B cell (primary cell): ENCODE results near the gene BACH2. TPM values are rescaled to one million over a fixed set of nuclear protein-coding genes. Genes with fewer than 3 reads are reported as not detected.

Source experiments
- ATAC-seq: fragments of 200-7000 bp; cut with Tn5 transposase; one replicate; pipeline ENCODE4 v1.10.0; 2021; ENCODE audit warnings: low read depth, mild to moderate bottlenecking, moderate number of reproducible peaks, moderate library complexity
- CTCF ChIA-PET: fragments of 350-600 bp; sonication (Branson Sonifier 250); formaldehyde crosslinking; loops from one replicate; lab custom pipeline; 2021; ENCODE audit warnings: antibody characterized with exemption, inconsistent platforms; lab: Charles Lee
- POLR2A ChIA-PET: fragments of 350-600 bp; sonication (Branson Sonifier 250); formaldehyde crosslinking; loops from one replicate; lab custom pipeline; 2021; ENCODE audit warnings: antibody characterized with exemption; lab: Charles Lee
- DNase-seq: peaks from one replicate; pipeline ENCODE4 v3.0.0; 2013
- H2AFZ ChIP-seq: 2 replicates; pipeline ENCODE4 v1.6.1; 2012; ENCODE audit warnings: mild to moderate bottlenecking, low read depth, low read length; ENCODE audit not compliant: insufficient read depth, poor library complexity, severe bottlenecking
- H3K27ac ChIP-seq, 2 donors: 1 replicate in 1 of 2; 2 replicates in 1 of 2; pipeline ENCODE4 v1.5.1; 2012 to 2013; ENCODE audit warnings: low read length in 2 of 2, mild to moderate bottlenecking in 2 of 2, moderate library complexity in 1 of 2
- H3K27me3 ChIP-seq, 4 experiments: fragments of 200-600 bp in 1 of 4; sonication (generic) in 1 of 4; replicated peaks in 1 of 4; 1 replicate in 2 of 4; 2 replicates in 2 of 4; pipeline versions ENCODE4 v1.6.1 to v1.7.0; 2013 to 2016; ENCODE audit warnings: low read length in 3 of 4, mild to moderate bottlenecking in 2 of 4, mixed read lengths in 1 of 4, moderate library complexity in 1 of 4; ENCODE audit not compliant: insufficient read depth in 4 of 4, control insufficient read depth in 3 of 4; ENCODE audit errors: control extremely low read depth in 1 of 4
- H3K36me3 ChIP-seq, 2 experiments: replicated peaks in 1 of 2; 1 replicate in 1 of 2; 2 replicates in 1 of 2; pipeline versions ENCODE4 v1.6.1 to v1.7.1; 2013; ENCODE audit warnings: low read length in 1 of 2; ENCODE audit not compliant: insufficient read depth in 2 of 2, control insufficient read depth in 1 of 2; ENCODE audit errors: control extremely low read depth in 1 of 2, extremely low read depth in 1 of 2
- H3K4me1 ChIP-seq, 2 donors: fragments of 200-600 bp in 1 of 2; sonication (generic) in 1 of 2; 1 replicate in 1 of 2; 2 replicates in 1 of 2; pipeline versions ENCODE4 v1.5.1 to v1.6.1; 2013 to 2017; ENCODE audit warnings: low read length in 2 of 2; ENCODE audit not compliant: control insufficient read depth in 2 of 2, insufficient read depth in 2 of 2
- H3K4me2 ChIP-seq: replicated peaks from 2 replicates; pipeline ENCODE3; 2012; ENCODE audit warnings: mild to moderate bottlenecking, low read depth, low read length; ENCODE audit not compliant: poor library complexity, severe bottlenecking
- H3K4me3 ChIP-seq, 5 experiments: fragments of 200-600 bp in 1 of 5; sonication (generic) in 1 of 5; 1 replicate in 3 of 5; 2 replicates in 2 of 5; pipeline versions ENCODE4 v1.5.1 to v1.7.0; 2011 to 2016; ENCODE audit warnings: low read length in 4 of 5, mild to moderate bottlenecking in 4 of 5, low read depth in 2 of 5, control low read depth in 1 of 5, moderate library complexity in 1 of 5; ENCODE audit not compliant: insufficient read depth in 1 of 5; ENCODE audit errors: control extremely low read depth in 1 of 5, extremely low read depth in 1 of 5
- H3K79me2 ChIP-seq: fragments of 200-600 bp; sonication (generic); one replicate; pipeline ENCODE4 v1.6.0; 2016; ENCODE audit warnings: low read length; ENCODE audit not compliant: control insufficient read depth, insufficient read depth
- H3K9ac ChIP-seq: fragments of 200-600 bp; sonication (generic); 2 replicates; pipeline ENCODE4 v1.6.1; 2017; ENCODE audit warnings: mild to moderate bottlenecking, low read length, moderate library complexity
- H3K9me3 ChIP-seq, 3 donors: one replicate each; pipeline versions ENCODE4 v1.6.1 to v1.7.1; 2013; ENCODE audit warnings: low read length in 2 of 3; ENCODE audit not compliant: control insufficient read depth in 2 of 3, insufficient read depth in 1 of 3; ENCODE audit errors: control extremely low read depth in 1 of 3
- H4K20me1 ChIP-seq: 2 replicates; pipeline ENCODE4 v1.6.0; 2012; ENCODE audit warnings: mild to moderate bottlenecking, low read length; ENCODE audit not compliant: insufficient read depth, control insufficient read depth, poor library complexity, severe bottlenecking
- H3K27ac Mint-ChIP-seq: one replicate; pipeline ENCODE4 v1.8.0; 2021; ENCODE audit warnings: mixed read lengths
- H3K27me3 Mint-ChIP-seq: one replicate; pipeline ENCODE4 v1.8.0; 2021; ENCODE audit warnings: mixed read lengths
- H3K4me1 Mint-ChIP-seq: one replicate; pipeline ENCODE4 v1.8.0; 2021; ENCODE audit warnings: mixed read lengths
- H3K4me3 Mint-ChIP-seq: one replicate; pipeline ENCODE4 v1.8.0; 2021; ENCODE audit warnings: mixed read lengths
- H3K9me3 Mint-ChIP-seq: one replicate; pipeline ENCODE4 v1.8.0; 2022; ENCODE audit warnings: mixed read lengths; ENCODE audit not compliant: insufficient read depth
- CTCF ChIP-seq: fragments of 200-600 bp; IDR thresholded peaks from one replicate; pipeline ENCODE4 v1.8.0; 2022; ENCODE audit warnings: antibody characterized with exemption, mild to moderate bottlenecking
- EZH2 ChIP-seq: IDR thresholded peaks from 2 replicates; pipeline ENCODE4 v1.6.1; 2012; ENCODE audit warnings: borderline replicate concordance, low read depth, mild to moderate bottlenecking, moderate library complexity, low read length; ENCODE audit not compliant: insufficient read depth, poor library complexity, severe bottlenecking
- WGBS: methylation state at CpG from one replicate; pipeline ENCODE4 v1.1.5; 2013; ENCODE audit warnings: missing lambda C conversion rate; ENCODE audit not compliant: insufficient coverage; 5-methylcytosine and 5-hydroxymethylcytosine counted together
- intact Hi-C: fragments of 100-400 bp; cut with micrococcal nuclease; formaldehyde crosslinking; loops from one replicate; pipeline ENCODE4 v1.10.0; 2022
- polyA plus RNA-seq: library from polyadenylated mRNA; depleted of rRNA; stranded (reverse); fragments of >200 nt; gene quantifications from 2 replicates; pipeline ENCODE4 v1.2.3, GENCODE V29; 2012
- total RNA-seq, 2 donors: library from RNA; stranded (reverse); fragments of 120-200 nt in 1 of 2; gene quantifications; 1 replicate in 1 of 2; 2 replicates in 1 of 2; pipeline versions ENCODE4 v1.2.3 to v1.2.4, GENCODE V29; 2013 to 2022

The BACH2 gene
- total and polyA plus RNA-seq, 2 donors (not counting 1 experiment from before 2014, with no cell fraction given) = 41.1 to 235 TPM

- Histone ChIP-seq H2AFZ (no peak overlapping the region), H3K9me3 (no peaks in the 10 kb centered on the region), H3K4me1 (no peaks in the 10 kb centered on the region), H3K27me3 (no peaks in the 10 kb centered on the region), H3K9ac (no peak overlapping the region), H3K79me2 (peaks cover 58% of the 10 kb centered on the region), H4K20me1 (peaks cover 72% of the 10 kb centered on the region), H3K27ac (no peak overlapping the region), H3K4me3 (no peak overlapping the region), H3K36me3 (peaks cover 0 to 50% of the 10 kb centered on the region in 2 experiments), H3K4me2 (no peak overlapping the region)
- no peak for ATAC-seq
- ChIA-PET POLR2A (interaction anchor here (0.9 kb wide), 1 partner anchor 504 kb away, joined by 10 read pairs; no protein-coding TSS in a partner anchor), CTCF (interaction anchor here (0.7 to 1.7 kb wide), 4 partner anchors 22 to 501 kb away, joined by 3 to 4 read pairs (median 4); no protein-coding TSS in a partner anchor)
- Mint-ChIP-seq H3K4me1 (peaks cover 5% of the 10 kb centered on the region), H3K27me3 (no peaks in the 10 kb centered on the region), H3K4me3 (no peak overlapping the region), H3K27ac (no peak overlapping the region), H3K9me3 (no peaks in the 10 kb centered on the region)
- intact Hi-C loops = no loop called here
- DNase-seq = no peak
- no peak for TF ChIP-seq EZH2
- TF ChIP-seq CTCF = no peak
- WGBS = 95% methylated on average over 3 of the region's 8 CpGs
Observed at GRCh38 chr6:89977808-89978748, 318.6 kb downstream of the BACH2 start.

- H3K27me3 Mint-ChIP-seq = no peaks in the 10 kb centered on the region
- Histone ChIP-seq H3K4me2 (no peak overlapping the region), H3K36me3 (peaks cover 0 to 41% of the 10 kb centered on the region in 2 experiments), H3K4me1 (no peaks in the 10 kb centered on the region), H3K79me2 (peaks cover 56% of the 10 kb centered on the region), H2AFZ (no peak overlapping the region), H3K9me3 (no peaks in the 10 kb centered on the region), H3K9ac (no peak overlapping the region), H3K4me3 (no peak overlapping the region), H3K27me3 (no peaks in the 10 kb centered on the region), H3K27ac (no peak overlapping the region), H4K20me1 (peaks cover 68% of the 10 kb centered on the region)
- no peaks in the 10 kb centered on the region for H3K9me3 Mint-ChIP-seq
- 86% methylated on average over 1 of the region's 3 CpGs for WGBS
- H3K4me1 Mint-ChIP-seq = peaks cover 9% of the 10 kb centered on the region
- ATAC-seq (no peak), DNase-seq (no peak)
- ChIA-PET POLR2A (no interaction called here), CTCF (interaction anchor here (1.2 to 1.7 kb wide), 3 partner anchors 23 to 502 kb away, joined by 3 to 4 read pairs (median 4); no protein-coding TSS in a partner anchor)
- intact Hi-C loops = no loop called here
- TF ChIP-seq EZH2 (no peak), CTCF (no peak)
- H3K4me3 Mint-ChIP-seq = no peak overlapping the region
- H3K27ac Mint-ChIP-seq = no peak overlapping the region
Observed at GRCh38 chr6:89976694-89977020, 320.0 kb downstream of the BACH2 start.
